ENCODE results near the gene RAB10.
A peak's percentile ranks its signal among the peaks of the same experiment; 100 is the strongest.
"Not testable (repeated sequence)": the region's sequence is repeated elsewhere in the genome, so short reads cannot be mapped to it uniquely, and the experiment has no call there.

The RAB10 gene

GRCh38 chr2:26033818-26034636 lies at the start of gene RAB10:
RAB10 (plus strand) TSS chr2:26034084; CDS start chr2:26034609, 525 bp downstream.
- peak; percentile 99 for DNase-seq (ENCODE audit: low spot score)

GRCh38 chr2:25988134-25988533 lies 45.8 kb upstream of the RAB10 start:
- DNase-seq (ENCODE audit: low spot score): no peak

GRCh38 chr2:25989154-25989553 lies 44.7 kb upstream of the RAB10 start:
- no peak for DNase-seq (ENCODE audit: low spot score)

GRCh38 chr2:25991965-25992364 lies 41.9 kb upstream of the RAB10 start:
- DNase-seq (ENCODE audit: low spot score): no peak

GRCh38 chr2:25992556-25992955 lies 41.3 kb upstream of the RAB10 start:
- no peak for DNase-seq (ENCODE audit: low spot score)

- no peak for DNase-seq (ENCODE audit: low spot score)
Observed at GRCh38 chr2:25993049-25993448, 40.8 kb upstream of the RAB10 start.

GRCh38 chr2:25994509-25994908 lies 39.4 kb upstream of the RAB10 start:
- DNase-seq (ENCODE audit: low spot score): no peak

GRCh38 chr2:25996844-25997243 lies 37.0 kb upstream of the RAB10 start:
- DNase-seq (ENCODE audit: low spot score): no peak

GRCh38 chr2:25998816-25999383 lies 35.0 kb upstream of the RAB10 start:
- DNase-seq (ENCODE audit: low spot score): not testable (repeated sequence)

GRCh38 chr2:25999406-25999805 lies 34.5 kb upstream of the RAB10 start:
- not testable (repeated sequence) for DNase-seq (ENCODE audit: low spot score)

- no peak for DNase-seq (ENCODE audit: low spot score)
Observed at GRCh38 chr2:26000561-26001082, 33.3 kb upstream of the RAB10 start.

GRCh38 chr2:26001743-26002351 lies 32.0 kb upstream of the RAB10 start:
- DNase-seq (ENCODE audit: low spot score): no peak

GRCh38 chr2:26002632-26003310 lies 31.1 kb upstream of the RAB10 start:
- no peak for DNase-seq (ENCODE audit: low spot score)

- DNase-seq (ENCODE audit: low spot score): no peak
Observed at GRCh38 chr2:26008095-26008494, 25.8 kb upstream of the RAB10 start.

GRCh38 chr2:26008851-26009566 lies 24.9 kb upstream of the RAB10 start:
- DNase-seq (ENCODE audit: low spot score): peak; percentile 85

GRCh38 chr2:26009567-26009963 lies 24.3 kb upstream of the RAB10 start:
- no peak for DNase-seq (ENCODE audit: low spot score)

- DNase-seq (ENCODE audit: low spot score): no peak
Observed at GRCh38 chr2:26010943-26011342, 22.9 kb upstream of the RAB10 start.

GRCh38 chr2:26011609-26011989 lies 22.3 kb upstream of the RAB10 start:
- DNase-seq (ENCODE audit: low spot score): no peak

GRCh38 chr2:26011990-26012856 lies 21.7 kb upstream of the RAB10 start:
- DNase-seq (ENCODE audit: low spot score): peak; percentile 62

GRCh38 chr2:26013668-26014067 lies 20.2 kb upstream of the RAB10 start:
- no peak for DNase-seq (ENCODE audit: low spot score)

Measured in AG08395 (cell line).